A549 (cell line): ENCODE data around the gene PEF1.

Experiments used
- HEYL ChIP-seq: fragments of 250-450 bp; sonication (Bioruptor Pico); IDR thresholded peaks from 2 replicates; pipeline ENCODE4 v1.8.0; 2021; ENCODE audit warnings: mild to moderate bottlenecking, moderate library complexity
- MYC ChIP-seq: IDR thresholded peaks from 2 replicates; pipeline ENCODE4 v1.6.1; 2012; ENCODE audit warnings: mild to moderate bottlenecking, inconsistent platforms, low read length, improper control_type of control experiment, borderline replicate concordance
- REST ChIP-seq: fragments of 200-600 bp; sonication (generic); IDR thresholded peaks from 2 replicates; pipeline ENCODE4 v1.6.1; 2016; ENCODE audit warnings: antibody characterized with exemption, mild to moderate bottlenecking, moderate library complexity
- TF ChIP-seq, protein P1 (sequence below): fragments of >200 bp; sonication (Bioruptor Twin); formaldehyde crosslinking; IDR thresholded peaks from 3 replicates; pipeline ENCODE4 v1.5.1; 2016
- TF ChIP-seq, protein P2 (sequence below): IDR thresholded peaks from 2 replicates; pipeline ENCODE4 v1.6.1; 2012

GRCh38 chr1:31615939-31616338 lies 28.7 kb downstream of the PEF1 start:
- TF ChIP-seq REST (no peak), HEYL (CRISPR knock-in tag) (no peak), MYC (no peak)
- TF ChIP-seq, protein P1, sequence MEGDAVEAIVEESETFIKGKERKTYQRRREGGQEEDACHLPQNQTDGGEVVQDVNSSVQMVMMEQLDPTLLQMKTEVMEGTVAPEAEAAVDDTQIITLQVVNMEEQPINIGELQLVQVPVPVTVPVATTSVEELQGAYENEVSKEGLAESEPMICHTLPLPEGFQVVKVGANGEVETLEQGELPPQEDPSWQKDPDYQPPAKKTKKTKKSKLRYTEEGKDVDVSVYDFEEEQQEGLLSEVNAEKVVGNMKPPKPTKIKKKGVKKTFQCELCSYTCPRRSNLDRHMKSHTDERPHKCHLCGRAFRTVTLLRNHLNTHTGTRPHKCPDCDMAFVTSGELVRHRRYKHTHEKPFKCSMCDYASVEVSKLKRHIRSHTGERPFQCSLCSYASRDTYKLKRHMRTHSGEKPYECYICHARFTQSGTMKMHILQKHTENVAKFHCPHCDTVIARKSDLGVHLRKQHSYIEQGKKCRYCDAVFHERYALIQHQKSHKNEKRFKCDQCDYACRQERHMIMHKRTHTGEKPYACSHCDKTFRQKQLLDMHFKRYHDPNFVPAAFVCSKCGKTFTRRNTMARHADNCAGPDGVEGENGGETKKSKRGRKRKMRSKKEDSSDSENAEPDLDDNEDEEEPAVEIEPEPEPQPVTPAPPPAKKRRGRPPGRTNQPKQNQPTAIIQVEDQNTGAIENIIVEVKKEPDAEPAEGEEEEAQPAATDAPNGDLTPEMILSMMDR, result no peak
- TF ChIP-seq, protein P2, sequence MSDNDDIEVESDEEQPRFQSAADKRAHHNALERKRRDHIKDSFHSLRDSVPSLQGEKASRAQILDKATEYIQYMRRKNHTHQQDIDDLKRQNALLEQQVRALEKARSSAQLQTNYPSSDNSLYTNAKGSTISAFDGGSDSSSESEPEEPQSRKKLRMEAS, result no peak
